ENCODE measurements around the gene TSPAN18. TPM values are rescaled to one million over a fixed set of nuclear protein-coding genes. Genes with fewer than 3 reads are reported as not detected.

TSPAN18 gene
- 1 to 10 TPM; 7.3 to 8.4 TPM for total RNA-seq

DNA sequence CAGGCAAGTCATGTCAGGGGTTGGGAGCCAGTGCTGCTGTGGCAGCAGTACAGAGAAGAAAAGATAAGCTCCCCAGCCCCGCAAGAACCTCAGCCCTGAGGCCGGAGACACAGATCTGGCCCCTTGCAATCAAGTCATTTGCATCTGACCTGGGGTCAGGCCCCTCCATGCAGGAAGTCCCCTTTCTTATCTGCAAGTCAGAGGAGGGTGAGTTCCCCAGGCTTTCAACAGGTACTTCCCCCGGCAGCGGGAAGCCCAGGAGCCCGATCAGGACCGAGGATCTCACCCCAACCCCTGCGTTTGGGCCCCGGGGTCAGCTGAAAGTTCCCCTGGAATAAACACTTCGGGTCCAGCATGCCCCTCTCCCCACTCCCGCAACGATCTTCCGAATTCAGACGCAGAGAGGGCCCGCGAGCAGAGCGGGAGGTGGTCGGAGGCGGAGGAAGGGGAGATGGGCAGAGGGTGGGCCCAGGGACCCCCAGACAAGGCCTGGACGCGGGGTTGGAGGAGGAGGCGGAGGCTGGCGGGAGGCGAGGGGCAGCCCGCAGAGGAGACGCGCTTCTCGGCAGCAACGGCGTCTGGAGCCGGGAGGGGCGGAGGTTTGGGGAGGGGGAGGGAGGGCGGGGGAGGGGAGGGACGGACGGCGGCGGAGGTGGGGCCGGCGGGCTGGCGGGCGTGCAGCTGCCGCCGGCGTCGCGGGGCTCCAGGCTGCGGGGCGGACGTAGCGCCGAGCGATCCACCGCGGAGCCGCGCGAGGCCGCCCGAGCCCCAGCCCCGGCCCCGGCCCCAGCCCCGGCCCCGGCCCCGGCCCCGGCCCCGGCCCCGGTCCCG lies at the start of gene TSPAN18:
TSS of gene TSPAN18 (plus strand) at position 680 of the 831 bp plus-strand sequence. CDS start 179,455 bp downstream, outside the sequence.
- Mint-ChIP-seq H3K9me3 (no peaks in the 10 kb centered on the region), H3K4me1 (ENCODE audit: low read depth) (peaks cover 46% of the 10 kb centered on the region), H3K36me3 (ENCODE audit: low read depth) (no peaks in the 10 kb centered on the region), H3K4me3 (peak within 1 kb of the TSS; percentile 85), H3K27me3 (ENCODE audit: low read depth) (no peaks in the 10 kb centered on the region), H3K27ac (peak within 1 kb of the TSS; percentile 73)
- intact Hi-C loops (cut with micrococcal nuclease): loop anchor here (2.0 to 5.0 kb wide), 5 partner anchors 46 to 376 kb away; no protein-coding TSS in a partner anchor
- CTCF ChIA-PET: interaction anchor here (0.7 to 2.7 kb wide), 4 partner anchors 22 to 170 kb away, joined by 3 to 13 read pairs (median 4); no protein-coding TSS in a partner anchor
- peak; percentile 77 for DNase-seq

DNA sequence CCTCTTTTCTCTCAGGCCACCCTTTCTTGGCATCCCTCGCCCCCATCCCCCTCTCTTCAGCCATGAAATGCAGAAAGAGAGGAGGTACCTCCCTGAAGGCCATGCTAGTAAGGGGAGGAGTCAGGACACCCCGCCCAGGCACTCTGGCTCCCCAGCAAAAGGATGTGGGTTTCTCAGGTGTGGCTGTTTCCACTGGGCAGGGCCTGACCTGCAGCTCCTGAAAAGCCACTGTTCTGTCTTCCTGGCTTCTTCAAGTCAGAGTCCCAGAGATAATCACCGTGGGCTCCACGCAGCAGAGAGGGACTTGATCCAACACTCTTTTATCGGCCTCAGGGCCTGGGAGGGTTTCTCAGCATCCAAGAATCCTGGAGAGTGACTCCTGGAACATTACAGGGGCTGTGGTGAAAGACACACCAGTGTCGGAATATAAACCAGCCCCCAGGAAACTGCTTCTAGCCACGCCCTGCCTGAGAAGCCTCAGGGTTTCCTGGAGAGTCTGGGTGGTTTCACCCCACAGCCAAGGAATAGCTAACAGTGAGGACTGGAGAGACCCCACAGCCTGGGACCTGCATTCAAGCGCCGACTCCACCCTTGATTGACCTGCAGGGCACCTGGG lies 45.7 kb upstream of the TSPAN18 start:
- CTCF ChIA-PET: interaction anchor here (0.6 kb wide), 1 partner anchor 1368 kb away, joined by 6 read pairs; no protein-coding TSS in a partner anchor
- peak overlapping the region; percentile 71 for H3K27ac Mint-ChIP-seq

GRCh38 chr11:44681698-44682097 lies 45.1 kb upstream of the TSPAN18 start:
- Mint-ChIP-seq H3K36me3 (ENCODE audit: low read depth) (no peaks in the 10 kb centered on the region), H3K27ac (peak overlapping the region; percentile 27), H3K4me3 (no peak overlapping the region), H3K4me1 (ENCODE audit: low read depth) (peaks cover 46% of the 10 kb centered on the region), H3K9me3 (no peaks in the 10 kb centered on the region), H3K27me3 (ENCODE audit: low read depth) (no peaks in the 10 kb centered on the region)
- intact Hi-C loops (cut with micrococcal nuclease): loop anchor here (2.0 kb wide), 3 partner anchors 45 to 181 kb away; partner anchors contain the start of gene TSPAN18
- CTCF ChIA-PET: no interaction called here
- no peak for DNase-seq

More for the DNA sequence above, 45.7 kb upstream of the TSPAN18 start:
- intact Hi-C loops (cut with micrococcal nuclease): loop anchor here (2.0 kb wide), 3 partner anchors 46 to 182 kb away; partner anchors contain the start of gene TSPAN18
- DNase-seq: peak; percentile 86
- Mint-ChIP-seq H3K27me3 (ENCODE audit: low read depth) (no peaks in the 10 kb centered on the region), H3K4me3 (peak overlapping the region; percentile 20), H3K36me3 (ENCODE audit: low read depth) (no peaks in the 10 kb centered on the region), H3K4me1 (ENCODE audit: low read depth) (peaks cover 43% of the 10 kb centered on the region), H3K9me3 (no peaks in the 10 kb centered on the region)

- intact Hi-C loops (cut with micrococcal nuclease): no loop called here
- CTCF ChIA-PET: interaction anchor here (0.5 kb wide), 1 partner anchor 41 kb away, joined by 3 read pairs; no protein-coding TSS in a partner anchor
These were observed 41.9 kb upstream of the TSPAN18 start for GRCh38 chr11:44684859-44685281.

GRCh38 chr11:44687388-44687787 lies 39.4 kb upstream of the TSPAN18 start:
- Mint-ChIP-seq H3K36me3 (ENCODE audit: low read depth) (no peaks in the 10 kb centered on the region), H3K27ac (no peak overlapping the region), H3K4me3 (no peak overlapping the region), H3K4me1 (ENCODE audit: low read depth) (peaks cover 21% of the 10 kb centered on the region), H3K9me3 (peaks cover 2% of the 10 kb centered on the region), H3K27me3 (ENCODE audit: low read depth) (no peaks in the 10 kb centered on the region)
- no peak for DNase-seq
- CTCF ChIA-PET: interaction anchor here (0.6 kb wide), 2 partner anchors 11 to 55 kb away, joined by 3 to 4 read pairs; no protein-coding TSS in a partner anchor
- intact Hi-C loops (cut with micrococcal nuclease): no loop called here

More at GRCh38 chr11:44684859-44685281, 41.9 kb upstream of the TSPAN18 start:
- peaks cover 45% of the 10 kb centered on the region for H3K4me1 Mint-ChIP-seq (ENCODE audit: low read depth)
- peaks cover 2% of the 10 kb centered on the region for H3K9me3 Mint-ChIP-seq
- no peaks in the 10 kb centered on the region for H3K36me3 Mint-ChIP-seq (ENCODE audit: low read depth)
- DNase-seq: no peak
- no peak overlapping the region for H3K4me3 Mint-ChIP-seq
- no peaks in the 10 kb centered on the region for H3K27me3 Mint-ChIP-seq (ENCODE audit: low read depth)
- H3K27ac Mint-ChIP-seq: no peak overlapping the region

DNA sequence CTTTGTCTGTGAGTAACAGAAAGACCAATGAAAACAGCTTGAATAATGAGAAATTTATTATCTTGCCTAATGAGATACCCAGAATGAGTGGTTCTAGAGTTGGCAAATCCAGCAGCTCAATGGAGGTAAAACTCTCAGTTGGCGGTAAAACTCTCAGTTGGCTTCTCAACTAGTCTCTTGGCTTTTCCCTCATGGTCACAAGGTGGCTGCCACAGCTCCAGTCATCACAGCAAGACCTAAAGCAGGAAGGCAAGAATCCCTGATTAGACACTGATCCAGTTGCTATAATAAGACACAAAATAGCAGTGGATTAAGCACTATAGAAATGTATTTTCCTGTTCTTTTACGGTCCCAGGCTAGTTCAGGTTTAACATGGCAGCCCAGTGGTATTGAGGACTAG lies 37.5 kb upstream of the TSPAN18 start:
- intact Hi-C loops (cut with micrococcal nuclease): no loop called here
- Mint-ChIP-seq H3K27ac (no peak overlapping the region), H3K9me3 (peaks cover 2% of the 10 kb centered on the region), H3K4me3 (no peak overlapping the region), H3K36me3 (ENCODE audit: low read depth) (no peaks in the 10 kb centered on the region), H3K27me3 (ENCODE audit: low read depth) (no peaks in the 10 kb centered on the region), H3K4me1 (ENCODE audit: low read depth) (peaks cover 15% of the 10 kb centered on the region)
- no peak for DNase-seq
- CTCF ChIA-PET: no interaction called here

DNA sequence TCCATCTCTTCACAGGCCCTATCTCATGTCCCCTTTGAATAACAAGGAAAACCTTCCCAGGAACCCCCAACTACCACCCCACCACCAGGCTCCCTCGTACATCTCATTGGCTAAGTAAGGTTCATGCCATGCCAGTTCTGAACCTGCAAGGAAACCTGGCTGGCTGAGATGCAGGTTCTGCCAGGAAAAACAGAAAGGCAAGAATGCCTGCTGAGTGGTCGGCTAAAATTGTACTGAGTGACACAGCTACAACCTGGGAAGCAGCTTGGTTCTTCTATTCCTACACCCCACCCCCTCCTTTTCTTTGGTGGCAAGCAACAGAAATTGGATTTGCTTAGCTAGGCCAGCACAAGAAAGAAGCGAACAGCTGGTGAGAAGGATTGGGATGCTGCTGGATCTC lies 36.1 kb upstream of the TSPAN18 start:
- H3K4me1 Mint-ChIP-seq (ENCODE audit: low read depth): peaks cover 21% of the 10 kb centered on the region
- DNase-seq: no peak
- intact Hi-C loops (cut with micrococcal nuclease): no loop called here
- H3K9me3 Mint-ChIP-seq: peaks cover 2% of the 10 kb centered on the region
- H3K27ac Mint-ChIP-seq: no peak overlapping the region
- no peaks in the 10 kb centered on the region for H3K27me3 Mint-ChIP-seq (ENCODE audit: low read depth)
- no peaks in the 10 kb centered on the region for H3K36me3 Mint-ChIP-seq (ENCODE audit: low read depth)
- no peak overlapping the region for H3K4me3 Mint-ChIP-seq
- CTCF ChIA-PET: no interaction called here

- no peak overlapping the region for H3K27ac Mint-ChIP-seq
- H3K4me1 Mint-ChIP-seq (ENCODE audit: low read depth): peaks cover 14% of the 10 kb centered on the region
- CTCF ChIA-PET: interaction anchor here (0.6 kb wide), 1 partner anchor 13 kb away, joined by 3 read pairs; no protein-coding TSS in a partner anchor
- H3K4me3 Mint-ChIP-seq: no peak overlapping the region
- H3K36me3 Mint-ChIP-seq (ENCODE audit: low read depth): no peaks in the 10 kb centered on the region
- H3K27me3 Mint-ChIP-seq (ENCODE audit: low read depth): no peaks in the 10 kb centered on the region
- peaks cover 2% of the 10 kb centered on the region for H3K9me3 Mint-ChIP-seq
- intact Hi-C loops (cut with micrococcal nuclease): no loop called here
- no peak for DNase-seq
These were observed 34.3 kb upstream of the TSPAN18 start for GRCh38 chr11:44692460-44692859.

GRCh38 chr11:44693654-44694119 lies 33.1 kb upstream of the TSPAN18 start:
- H3K4me3 Mint-ChIP-seq: no peak overlapping the region
- H3K27me3 Mint-ChIP-seq (ENCODE audit: low read depth): no peaks in the 10 kb centered on the region
- CTCF ChIA-PET: interaction anchor here (1.5 kb wide), 1 partner anchor 12 kb away, joined by 3 read pairs; no protein-coding TSS in a partner anchor
- no peak overlapping the region for H3K27ac Mint-ChIP-seq
- intact Hi-C loops (cut with micrococcal nuclease): no loop called here
- H3K36me3 Mint-ChIP-seq (ENCODE audit: low read depth): no peaks in the 10 kb centered on the region
- H3K9me3 Mint-ChIP-seq: peaks cover under 1% of the 10 kb centered on the region
- DNase-seq: no peak
- peaks cover 6% of the 10 kb centered on the region for H3K4me1 Mint-ChIP-seq (ENCODE audit: low read depth)

DNA sequence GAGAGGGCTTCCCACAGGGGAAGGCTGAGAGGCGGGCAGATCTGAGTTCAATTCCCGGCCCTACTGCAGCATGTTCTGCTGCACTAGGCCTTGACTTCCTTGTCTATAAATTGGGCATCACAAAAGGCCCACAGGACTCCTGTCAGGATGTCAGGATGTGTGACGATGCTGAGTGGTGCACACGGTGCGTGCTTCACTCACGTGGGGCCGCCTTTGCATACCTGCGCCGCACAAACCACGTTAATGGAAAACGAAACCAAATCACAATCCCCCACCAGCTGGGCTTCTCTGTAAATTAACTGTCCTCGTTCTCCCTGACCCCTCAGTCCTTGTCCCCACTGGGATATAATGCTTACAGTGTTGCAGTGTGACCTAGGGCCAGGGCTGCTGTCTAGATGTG lies 32.3 kb upstream of the TSPAN18 start:
- CTCF ChIA-PET: interaction anchor here (1.5 kb wide), 1 partner anchor 12 kb away, joined by 3 read pairs; no protein-coding TSS in a partner anchor
- Mint-ChIP-seq H3K4me3 (no peak overlapping the region), H3K36me3 (ENCODE audit: low read depth) (no peaks in the 10 kb centered on the region), H3K27me3 (ENCODE audit: low read depth) (no peaks in the 10 kb centered on the region), H3K27ac (no peak overlapping the region), H3K9me3 (no peaks in the 10 kb centered on the region), H3K4me1 (ENCODE audit: low read depth) (peaks cover 6% of the 10 kb centered on the region)
- no peak for DNase-seq
- intact Hi-C loops (cut with micrococcal nuclease): no loop called here

- peaks cover 6% of the 10 kb centered on the region for H3K4me1 Mint-ChIP-seq (ENCODE audit: low read depth)
- no peak overlapping the region for H3K27ac Mint-ChIP-seq
- no peaks in the 10 kb centered on the region for H3K27me3 Mint-ChIP-seq (ENCODE audit: low read depth)
- CTCF ChIA-PET: no interaction called here
- H3K9me3 Mint-ChIP-seq: no peaks in the 10 kb centered on the region
- intact Hi-C loops (cut with micrococcal nuclease): no loop called here
- H3K36me3 Mint-ChIP-seq (ENCODE audit: low read depth): no peaks in the 10 kb centered on the region
- no peak overlapping the region for H3K4me3 Mint-ChIP-seq
- DNase-seq: no peak
These were observed 31.5 kb upstream of the TSPAN18 start for GRCh38 chr11:44695169-44695833.

Measured in activated naive CD4-positive, alpha-beta T cell treated with anti-CD3 and anti-CD28 coated beads for 36 hours (primary cell).